SK-N-SH (cell line): Measurements from ENCODE around the gene AP3D1. TPM values are rescaled to one million over a fixed set of nuclear protein-coding genes. Genes with fewer than 3 reads are reported as not detected.

Source experiments
- CTCF ChIA-PET: fragments of 300-600, 350-600 bp; formaldehyde crosslinking; extraction: SDS; loops from one replicate; lab custom pipeline; 2021; lab: Yijun Ruan, JAX
- POLR2A ChIA-PET: fragments of 350-600 bp; sonication (Branson Sonifier 250); formaldehyde crosslinking; extraction: SDS; loops from one replicate; lab custom pipeline; 2020; ENCODE audit warnings: antibody characterized with exemption, inconsistent platforms; lab: Yijun Ruan, JAX
- DNase-seq: peaks from one replicate; pipeline ENCODE4 v3.0.0; 2012
- H2AFZ ChIP-seq: fragments of 200-600 bp; sonication (generic); 2 replicates; pipeline ENCODE4 v1.8.1; 2016; ENCODE audit warnings: antibody characterized with exemption, mild to moderate bottlenecking, low read depth
- H3F3A ChIP-seq: fragments of 200-600 bp; sonication (generic); replicated peaks from 2 replicates; pipeline ENCODE3; 2016; ENCODE audit warnings: antibody characterized with exemption, mild to moderate bottlenecking; ENCODE audit not compliant: insufficient read depth
- H3K27ac ChIP-seq, 2 experiments: fragments of 200-500 bp in 1 of 2; fragments of 200-600 bp in 1 of 2; sonication (Bioruptor generic) in 1 of 2; sonication (generic), shearing (Covaris generic) in 1 of 2; 2 replicates each; pipeline versions ENCODE4 v1.5.1 to v1.6.1; 2014 to 2016; ENCODE audit warnings: low read depth in 2 of 2, inconsistent platforms in 1 of 2, low read length in 1 of 2, mild to moderate bottlenecking in 1 of 2, mixed read lengths in 1 of 2
- H3K27me3 ChIP-seq: fragments of 200-600 bp; sonication (generic), shearing (Covaris generic); 2 replicates; pipeline ENCODE4 v1.6.1; 2016; ENCODE audit warnings: mixed run types; ENCODE audit not compliant: insufficient read depth
- H3K36me3 ChIP-seq, 2 experiments: fragments of 200-500 bp in 1 of 2; fragments of 200-600 bp in 1 of 2; sonication (Bioruptor generic) in 1 of 2; sonication (generic) in 1 of 2; replicated peaks in 1 of 2; 2 replicates each; pipeline versions ENCODE3 to v1.5.1; 2014 to 2016; ENCODE audit warnings: low read length in 1 of 2, mild to moderate bottlenecking in 1 of 2; ENCODE audit not compliant: insufficient read depth in 2 of 2, control insufficient read depth in 1 of 2
- H3K4me1 ChIP-seq, 2 experiments: fragments of 200-500 bp in 1 of 2; fragments of 200-600 bp in 1 of 2; sonication (Bioruptor generic) in 1 of 2; sonication (generic), shearing (Covaris generic) in 1 of 2; 2 replicates each; pipeline versions ENCODE4 v1.5.1 to v1.6.1; 2014 to 2016; ENCODE audit warnings: low read depth in 1 of 2, low read length in 1 of 2, mixed run types in 1 of 2; ENCODE audit not compliant: insufficient read depth in 2 of 2, control insufficient read depth in 1 of 2
- H3K4me2 ChIP-seq: fragments of 200-600 bp; sonication (generic), shearing (Covaris generic); 2 replicates; pipeline ENCODE4 v1.6.1; 2017; ENCODE audit warnings: mixed run types
- H3K4me3 ChIP-seq, 2 experiments: fragments of 200-500 bp in 1 of 2; fragments of 200-600 bp in 1 of 2; sonication (Bioruptor generic) in 1 of 2; sonication (generic), shearing (Covaris generic) in 1 of 2; 2 replicates each; pipeline versions ENCODE4 v1.5.1 to v1.8.1; 2014 to 2016; ENCODE audit warnings: low read depth in 2 of 2, inconsistent platforms in 1 of 2, low read length in 1 of 2, mild to moderate bottlenecking in 1 of 2, mixed read lengths in 1 of 2, moderate library complexity in 1 of 2
- H3K79me2 ChIP-seq: fragments of 200-600 bp; sonication (generic); 2 replicates; pipeline ENCODE4 v1.8.1; 2017; ENCODE audit warnings: mild to moderate bottlenecking; ENCODE audit not compliant: insufficient read depth
- H3K9ac ChIP-seq: fragments of 200-600 bp; sonication (generic); 2 replicates; pipeline ENCODE4 v1.6.1; 2017; ENCODE audit warnings: mixed run types
- H3K9me2 ChIP-seq: fragments of 200-600 bp; sonication (generic); 2 replicates; pipeline ENCODE4 v1.6.1; 2017; ENCODE audit warnings: mixed run types
- H3K9me3 ChIP-seq: fragments of 200-600 bp; sonication (generic); 2 replicates; pipeline ENCODE4 v1.6.1; 2017; ENCODE audit warnings: mixed run types, mild to moderate bottlenecking, moderate library complexity
- H4K20me1 ChIP-seq: fragments of 200-600 bp; sonication (generic); 2 replicates; pipeline ENCODE4 v1.6.1; 2017; ENCODE audit warnings: mild to moderate bottlenecking, mixed run types; ENCODE audit not compliant: insufficient read depth
- CHD2 ChIP-seq: fragments of 150-350 bp; IDR thresholded peaks from 2 replicates; pipeline ENCODE4 v1.6.1; 2018; ENCODE audit warnings: low read length; ENCODE audit not compliant: partially characterized antibody
- EP300 ChIP-seq, 2 experiments: IDR thresholded peaks; 2 replicates each; pipeline versions ENCODE4 v1.4.0 to v1.6.1; 2012; ENCODE audit warnings: borderline replicate concordance in 1 of 2, low read depth in 1 of 2, low read length in 1 of 2
- EZH2phosphoT487 ChIP-seq: fragments of 200-600 bp; sonication (generic); IDR thresholded peaks from 2 replicates; pipeline ENCODE4 v1.6.1; 2017; ENCODE audit warnings: low read depth, mixed run types, mild to moderate bottlenecking, antibody characterized with exemption, moderate library complexity, borderline replicate concordance
- FOSL2 ChIP-seq: IDR thresholded peaks from 2 replicates; pipeline ENCODE4 v1.4.0; 2012; ENCODE audit warnings: low read depth, mild to moderate bottlenecking, moderate library complexity, borderline replicate concordance
- FOXJ3 ChIP-seq: sonication (generic); formaldehyde crosslinking; IDR thresholded peaks from 2 replicates; pipeline ENCODE4 v1.5.1; 2020; ENCODE audit warnings: mild to moderate bottlenecking, missing genetic modification reagents
- GATA2 ChIP-seq: sonication (generic); formaldehyde crosslinking; IDR thresholded peaks from 2 replicates; pipeline ENCODE4 v1.5.0; 2020; ENCODE audit warnings: mild to moderate bottlenecking, missing genetic modification reagents
- MAX ChIP-seq: IDR thresholded peaks from 2 replicates; pipeline ENCODE4 v1.4.0; 2012; ENCODE audit warnings: low read depth
- MXI1 ChIP-seq: IDR thresholded peaks from 2 replicates; pipeline ENCODE4 v1.6.1; 2012; ENCODE audit warnings: mild to moderate bottlenecking, low read depth, low read length, improper control_type of control experiment
- POLR2AphosphoS5 ChIP-seq: IDR thresholded peaks from 2 replicates; pipeline ENCODE4 v1.6.1; 2012; ENCODE audit warnings: low read depth, low read length
- RCOR1 ChIP-seq: fragments of 150-350 bp; IDR thresholded peaks from 2 replicates; pipeline ENCODE4 v1.6.1; 2017; ENCODE audit warnings: antibody characterized with exemption, low read length
- RFX5 ChIP-seq: IDR thresholded peaks from 2 replicates; pipeline ENCODE4 v1.6.1; 2012; ENCODE audit warnings: mild to moderate bottlenecking, improper control_type of control experiment, low read length
- RXRA ChIP-seq: IDR thresholded peaks from 2 replicates; pipeline ENCODE4 v1.4.0; 2012; ENCODE audit warnings: low read depth, mild to moderate bottlenecking, borderline replicate concordance
- SIN3A ChIP-seq: IDR thresholded peaks from 2 replicates; pipeline ENCODE4 v1.6.1; 2012; ENCODE audit warnings: low read depth, mild to moderate bottlenecking, low read length, moderate library complexity, borderline replicate concordance
- TAF1 ChIP-seq: IDR thresholded peaks from 2 replicates; pipeline ENCODE4 v1.6.1; 2012; ENCODE audit warnings: low read depth, mild to moderate bottlenecking, low read length, moderate library complexity, borderline replicate concordance
- TEAD4 ChIP-seq: IDR thresholded peaks from 2 replicates; pipeline ENCODE4 v1.4.0; 2012; ENCODE audit warnings: mild to moderate bottlenecking, borderline replicate concordance; ENCODE audit not compliant: insufficient read depth
- WGBS: methylation state at CpG from one replicate; pipeline ENCODE4 v1.1.6; 2017; ENCODE audit warnings: low lambda C conversion rate; 5-methylcytosine and 5-hydroxymethylcytosine counted together
- polyA plus RNA-seq, 3 experiments: library from polyadenylated mRNA; depleted of rRNA; stranded (reverse); fragments of >200 nt; gene quantifications; 2 replicates each; pipeline ENCODE4 v1.2.3, GENCODE V29; 2012
- TF ChIP-seq, protein P1 (sequence below): IDR thresholded peaks from 2 replicates; pipeline ENCODE4 v1.4.0; 2012; ENCODE audit warnings: low read depth, borderline replicate concordance
- TF ChIP-seq, protein P2 (sequence below): IDR thresholded peaks from 2 replicates; pipeline ENCODE4 v1.6.1; 2012; ENCODE audit warnings: mild to moderate bottlenecking, low read depth, low read length, moderate library complexity
- TF ChIP-seq, protein P3 (sequence below): IDR thresholded peaks from 2 replicates; pipeline ENCODE4 v1.4.0; 2012; ENCODE audit warnings: low read depth, borderline replicate concordance

AP3D1 gene
- polyA plus RNA-seq, 1 of the 3 experiments (the other 2 are of a cell fraction) = 127 TPM

DNA sequence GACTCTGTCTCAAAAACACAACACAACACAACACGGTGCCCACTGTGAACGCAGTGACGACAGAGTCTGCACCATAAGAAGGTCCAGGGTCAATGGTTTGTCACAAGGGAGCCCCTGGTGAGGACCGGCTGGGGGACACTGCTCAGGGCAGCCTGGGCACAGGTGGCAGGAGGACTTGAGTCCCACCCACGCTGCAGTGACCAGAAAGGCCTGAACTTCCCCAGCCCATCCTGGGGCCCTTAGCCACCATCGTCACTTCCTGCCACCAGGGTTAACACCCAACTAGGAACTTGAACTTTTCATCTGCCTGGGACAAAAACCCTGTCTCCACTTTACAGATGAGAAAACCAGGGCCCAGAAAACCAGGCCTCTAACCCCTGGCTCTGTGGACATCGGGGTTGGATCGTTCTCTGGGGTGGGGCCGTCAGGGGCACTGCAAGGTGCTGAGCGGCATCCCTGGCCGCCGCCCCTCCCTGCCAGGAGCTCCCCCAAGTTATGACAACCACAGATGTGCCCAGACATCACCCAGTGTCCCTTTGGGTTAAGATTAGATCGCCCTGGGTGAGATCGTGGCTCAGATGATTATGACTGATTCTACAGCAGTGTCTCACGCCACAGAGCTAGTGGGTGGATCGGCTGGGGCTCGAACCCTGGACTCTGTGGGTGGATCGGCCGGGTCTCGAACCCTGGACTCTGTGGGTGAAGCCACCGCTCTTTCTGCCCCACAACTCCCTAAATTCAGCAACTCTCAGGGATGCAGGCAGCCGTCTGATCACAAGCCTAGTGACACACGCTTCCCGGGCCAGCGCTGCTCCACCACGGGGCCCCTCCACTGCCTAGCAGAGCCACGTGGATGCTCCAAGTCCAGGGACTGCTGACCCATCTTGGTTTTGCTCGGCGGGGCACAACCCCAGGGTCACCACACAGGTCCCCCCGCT is 69.2 kb downstream of the AP3D1 start:
- H3F3A ChIP-seq = peaks cover 2% of the 10 kb centered on the region
- no peak for TF ChIP-seq FOSL2
- TF ChIP-seq GATA2 (CRISPR knock-in tag) = no peak
- TF ChIP-seq SIN3A = no peak
- no peak for TF ChIP-seq MXI1
- TF ChIP-seq TAF1 = no peak
- TF ChIP-seq RCOR1 = no peak
- TF ChIP-seq RXRA = no peak
- no peak overlapping the region for H3K4me3 ChIP-seq
- H3K79me2 ChIP-seq = peaks cover 26% of the 10 kb centered on the region; the same call in 1 of the 2 replicates
- H3K27ac ChIP-seq = no peak overlapping the region
- H2AFZ ChIP-seq = no peak overlapping the region
- no peaks in the 10 kb centered on the region for H3K4me1 ChIP-seq
- whole genome bisulfite sequencing = 96% methylated on average over 17 of the region's 30 CpGs
- CTCF ChIA-PET = interaction anchor here (0.6 kb wide), 1 partner anchor 555 kb away, joined by 3 read pairs; no protein-coding TSS in a partner anchor
- no peaks in the 10 kb centered on the region for H4K20me1 ChIP-seq
- peak; percentile 28 for DNase-seq
- no peak overlapping the region for H3K4me2 ChIP-seq
- H3K36me3 ChIP-seq = peaks cover 6% of the 10 kb centered on the region in 2 experiments
- POLR2A ChIA-PET = no interaction called here
- H3K9me2 ChIP-seq = no peaks in the 10 kb centered on the region
- H3K9me3 ChIP-seq = no peaks in the 10 kb centered on the region
- H3K9ac ChIP-seq = no peak overlapping the region
- H3K27me3 ChIP-seq = no peaks in the 10 kb centered on the region

DNA sequence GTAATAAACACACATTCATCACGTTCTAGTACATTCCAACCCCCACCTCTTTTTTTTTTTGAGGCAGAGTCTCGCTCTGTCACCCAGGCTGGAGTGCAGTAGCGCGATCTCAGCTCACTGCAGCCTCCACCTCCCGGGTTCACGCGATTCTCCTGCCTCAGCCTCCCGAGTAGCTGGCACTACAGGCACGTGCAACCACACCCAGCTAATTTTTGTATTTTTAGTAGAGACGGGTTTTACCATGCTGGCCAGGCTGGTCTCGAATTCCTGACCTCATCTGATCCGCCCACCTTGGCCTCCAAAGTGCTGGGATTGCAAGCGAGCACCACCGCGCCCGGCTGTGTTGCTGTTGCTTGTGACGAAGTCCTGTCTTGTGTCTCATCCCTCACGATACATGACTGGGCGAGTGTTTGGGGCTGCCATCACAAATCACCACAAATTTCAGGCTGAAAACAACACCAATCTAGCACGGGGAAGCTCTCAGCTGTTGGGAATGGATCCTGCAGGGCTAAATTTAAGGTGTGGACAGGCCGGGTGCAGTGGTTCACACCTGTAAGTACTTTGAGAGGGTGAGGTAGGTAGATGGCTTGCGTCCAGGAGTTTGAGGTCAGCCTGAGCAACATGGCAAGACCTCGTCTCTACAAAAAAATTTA is 70.9 kb downstream of the AP3D1 start:
- no peaks in the 10 kb centered on the region for H3K27me3 ChIP-seq
- WGBS = 95% methylated on average over 23 of the region's 23 CpGs
- no peaks in the 10 kb centered on the region for H3K4me1 ChIP-seq
- no peaks in the 10 kb centered on the region for H4K20me1 ChIP-seq
- no peak for TF ChIP-seq FOXJ3 (CRISPR knock-in tag)
- TF ChIP-seq, protein P1, sequence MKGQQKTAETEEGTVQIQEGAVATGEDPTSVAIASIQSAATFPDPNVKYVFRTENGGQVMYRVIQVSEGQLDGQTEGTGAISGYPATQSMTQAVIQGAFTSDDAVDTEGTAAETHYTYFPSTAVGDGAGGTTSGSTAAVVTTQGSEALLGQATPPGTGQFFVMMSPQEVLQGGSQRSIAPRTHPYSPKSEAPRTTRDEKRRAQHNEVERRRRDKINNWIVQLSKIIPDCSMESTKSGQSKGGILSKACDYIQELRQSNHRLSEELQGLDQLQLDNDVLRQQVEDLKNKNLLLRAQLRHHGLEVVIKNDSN = no peak
- no peak for TF ChIP-seq RFX5
- no peak for TF ChIP-seq EP300 (IDR thresholded peaks at IDR 0.05; ENCODE audit: borderline replicate concordance in 1 of 2, low read depth in 1 of 2, low read length in 1 of 2)
- TF ChIP-seq RCOR1 = no peak
- TF ChIP-seq, protein P2, sequence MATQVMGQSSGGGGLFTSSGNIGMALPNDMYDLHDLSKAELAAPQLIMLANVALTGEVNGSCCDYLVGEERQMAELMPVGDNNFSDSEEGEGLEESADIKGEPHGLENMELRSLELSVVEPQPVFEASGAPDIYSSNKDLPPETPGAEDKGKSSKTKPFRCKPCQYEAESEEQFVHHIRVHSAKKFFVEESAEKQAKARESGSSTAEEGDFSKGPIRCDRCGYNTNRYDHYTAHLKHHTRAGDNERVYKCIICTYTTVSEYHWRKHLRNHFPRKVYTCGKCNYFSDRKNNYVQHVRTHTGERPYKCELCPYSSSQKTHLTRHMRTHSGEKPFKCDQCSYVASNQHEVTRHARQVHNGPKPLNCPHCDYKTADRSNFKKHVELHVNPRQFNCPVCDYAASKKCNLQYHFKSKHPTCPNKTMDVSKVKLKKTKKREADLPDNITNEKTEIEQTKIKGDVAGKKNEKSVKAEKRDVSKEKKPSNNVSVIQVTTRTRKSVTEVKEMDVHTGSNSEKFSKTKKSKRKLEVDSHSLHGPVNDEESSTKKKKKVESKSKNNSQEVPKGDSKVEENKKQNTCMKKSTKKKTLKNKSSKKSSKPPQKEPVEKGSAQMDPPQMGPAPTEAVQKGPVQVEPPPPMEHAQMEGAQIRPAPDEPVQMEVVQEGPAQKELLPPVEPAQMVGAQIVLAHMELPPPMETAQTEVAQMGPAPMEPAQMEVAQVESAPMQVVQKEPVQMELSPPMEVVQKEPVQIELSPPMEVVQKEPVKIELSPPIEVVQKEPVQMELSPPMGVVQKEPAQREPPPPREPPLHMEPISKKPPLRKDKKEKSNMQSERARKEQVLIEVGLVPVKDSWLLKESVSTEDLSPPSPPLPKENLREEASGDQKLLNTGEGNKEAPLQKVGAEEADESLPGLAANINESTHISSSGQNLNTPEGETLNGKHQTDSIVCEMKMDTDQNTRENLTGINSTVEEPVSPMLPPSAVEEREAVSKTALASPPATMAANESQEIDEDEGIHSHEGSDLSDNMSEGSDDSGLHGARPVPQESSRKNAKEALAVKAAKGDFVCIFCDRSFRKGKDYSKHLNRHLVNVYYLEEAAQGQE = no peak
- no peak for TF ChIP-seq TEAD4
- TF ChIP-seq RXRA = no peak
- no peak for TF ChIP-seq POLR2AphosphoS5
- TF ChIP-seq GATA2 (CRISPR knock-in tag) = no peak
- TF ChIP-seq CHD2 = no peak
- no peak for TF ChIP-seq MAX
- no peak for TF ChIP-seq EZH2phosphoT487
- TF ChIP-seq, protein P3, sequence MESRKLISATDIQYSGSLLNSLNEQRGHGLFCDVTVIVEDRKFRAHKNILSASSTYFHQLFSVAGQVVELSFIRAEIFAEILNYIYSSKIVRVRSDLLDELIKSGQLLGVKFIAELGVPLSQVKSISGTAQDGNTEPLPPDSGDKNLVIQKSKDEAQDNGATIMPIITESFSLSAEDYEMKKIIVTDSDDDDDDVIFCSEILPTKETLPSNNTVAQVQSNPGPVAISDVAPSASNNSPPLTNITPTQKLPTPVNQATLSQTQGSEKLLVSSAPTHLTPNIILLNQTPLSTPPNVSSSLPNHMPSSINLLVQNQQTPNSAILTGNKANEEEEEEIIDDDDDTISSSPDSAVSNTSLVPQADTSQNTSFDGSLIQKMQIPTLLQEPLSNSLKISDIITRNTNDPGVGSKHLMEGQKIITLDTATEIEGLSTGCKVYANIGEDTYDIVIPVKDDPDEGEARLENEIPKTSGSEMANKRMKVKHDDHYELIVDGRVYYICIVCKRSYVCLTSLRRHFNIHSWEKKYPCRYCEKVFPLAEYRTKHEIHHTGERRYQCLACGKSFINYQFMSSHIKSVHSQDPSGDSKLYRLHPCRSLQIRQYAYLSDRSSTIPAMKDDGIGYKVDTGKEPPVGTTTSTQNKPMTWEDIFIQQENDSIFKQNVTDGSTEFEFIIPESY = no peak
- H3K9me2 ChIP-seq = no peaks in the 10 kb centered on the region
- no peak overlapping the region for H3K4me3 ChIP-seq
- ChIA-PET POLR2A (no interaction called here), CTCF (interaction anchor here (1.1 to 1.6 kb wide), 2 partner anchors 12 to 61 kb away, joined by 3 to 7 read pairs; no protein-coding TSS in a partner anchor)
- H3K79me2 ChIP-seq = peaks cover 14% of the 10 kb centered on the region; the same call in 1 of the 2 replicates
- H3K4me2 ChIP-seq = no peak overlapping the region
- peak; percentile 3 for DNase-seq
- H2AFZ ChIP-seq = no peak overlapping the region
- H3K27ac ChIP-seq = no peak overlapping the region
- no peaks in the 10 kb centered on the region for H3K9me3 ChIP-seq
- peaks cover 2% of the 10 kb centered on the region for H3F3A ChIP-seq
- peaks cover 10 to 12% of the 10 kb centered on the region in 2 experiments for H3K36me3 ChIP-seq
- H3K9ac ChIP-seq = no peak overlapping the region
